Bone marrow (tissue), 2 donors: ENCODE measurements around the gene EFTUD2.
"Not testable (repeated sequence)": the region's sequence is repeated elsewhere in the genome, so short reads cannot be mapped to it uniquely, and the experiment has no call there.

Source experiments
- DNase-seq, 2 donors: peaks; one replicate each; lab custom pipeline; 2025; lab: John Stamatoyannopoulos, UW

The EFTUD2 gene

GRCh38 chr17:44848961-44849489, 50.2 kb downstream of the EFTUD2 start:
- DNase-seq = no peak

- no peak for DNase-seq
Measured at GRCh38 chr17:44848257-44848795, 50.9 kb downstream of the EFTUD2 start.

GRCh38 chr17:44847586-44847985, 51.7 kb downstream of the EFTUD2 start, which contains the start of gene HIGD1B:
TSS of gene HIGD1B (plus strand) at chr17:44847883. CDS start at chr17:44848153, 270 bp downstream.
- DNase-seq = no peak

DNA sequence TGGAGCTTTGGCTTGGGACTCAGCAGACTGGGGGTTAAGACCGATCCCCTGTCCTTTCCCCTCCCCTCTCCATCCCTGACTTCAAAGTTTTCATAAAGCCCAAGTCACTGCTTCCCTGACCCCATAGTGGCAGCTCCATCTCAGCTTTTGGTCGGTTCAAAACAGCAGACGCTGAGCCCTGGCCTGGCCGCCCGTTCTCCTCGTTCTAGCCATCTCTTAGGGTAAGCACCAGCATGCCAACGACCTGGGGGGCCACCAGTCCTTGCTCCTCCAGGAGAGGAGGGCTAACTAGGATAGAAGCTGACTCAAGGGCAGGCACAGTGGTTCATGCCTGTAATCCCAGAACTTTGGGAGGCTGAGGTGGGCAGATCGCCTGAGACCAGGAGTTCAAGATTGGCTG, 53.0 kb downstream of the EFTUD2 start:
- no peak for DNase-seq

GRCh38 chr17:44844390-44844830, 54.8 kb downstream of the EFTUD2 start:
- DNase-seq = no peak

- DNase-seq = no peak
Measured at GRCh38 chr17:44842748-44843147, 56.5 kb downstream of the EFTUD2 start.

GRCh38 chr17:44840936-44841335, 58.3 kb downstream of the EFTUD2 start:
- no peak for DNase-seq

GRCh38 chr17:44840274-44840673, 59.0 kb downstream of the EFTUD2 start:
- DNase-seq = no peak

DNA sequence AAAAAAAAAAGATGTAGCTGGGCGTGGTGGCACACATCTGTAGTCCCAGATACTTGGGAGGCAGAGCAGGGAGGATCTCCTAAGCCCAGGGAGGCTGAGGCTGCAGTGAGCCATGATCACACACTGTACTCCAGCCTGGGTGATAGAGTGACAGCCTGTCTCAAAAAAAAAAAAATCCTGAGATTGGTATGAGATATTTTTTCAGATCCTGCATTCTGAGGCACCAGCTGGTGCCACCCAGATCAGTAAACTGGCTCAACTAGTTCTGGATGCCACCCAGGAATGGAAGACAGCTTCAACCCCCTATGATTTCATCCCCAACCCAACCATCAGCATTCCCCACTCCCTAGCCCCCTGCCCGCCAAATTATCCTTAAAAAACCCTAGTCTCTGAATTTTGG, 62.0 kb downstream of the EFTUD2 start:
- no peak for DNase-seq

GRCh38 chr17:44832805-44833204, 66.4 kb downstream of the EFTUD2 start:
- DNase-seq = no peak

DNA sequence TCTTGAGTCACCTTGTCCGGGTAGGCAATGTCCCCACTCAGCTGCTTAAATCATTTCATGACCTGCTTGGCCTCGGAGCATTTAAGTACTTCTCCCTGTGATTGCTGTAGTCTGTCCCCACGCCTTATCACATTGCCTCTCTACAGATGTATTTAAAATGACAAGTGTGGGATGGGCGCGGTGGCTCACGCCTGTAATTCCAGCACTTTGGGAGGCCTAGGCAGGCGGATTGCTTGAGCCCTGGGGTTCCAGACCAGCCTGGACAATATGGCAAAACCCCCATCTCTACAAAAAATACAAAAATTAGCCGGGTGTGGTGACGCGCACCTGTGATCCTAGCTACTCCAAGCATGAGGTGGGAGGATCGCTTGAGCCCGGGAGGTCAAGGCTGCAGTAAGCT, 67.9 kb downstream of the EFTUD2 start:
- DNase-seq = no peak

DNA sequence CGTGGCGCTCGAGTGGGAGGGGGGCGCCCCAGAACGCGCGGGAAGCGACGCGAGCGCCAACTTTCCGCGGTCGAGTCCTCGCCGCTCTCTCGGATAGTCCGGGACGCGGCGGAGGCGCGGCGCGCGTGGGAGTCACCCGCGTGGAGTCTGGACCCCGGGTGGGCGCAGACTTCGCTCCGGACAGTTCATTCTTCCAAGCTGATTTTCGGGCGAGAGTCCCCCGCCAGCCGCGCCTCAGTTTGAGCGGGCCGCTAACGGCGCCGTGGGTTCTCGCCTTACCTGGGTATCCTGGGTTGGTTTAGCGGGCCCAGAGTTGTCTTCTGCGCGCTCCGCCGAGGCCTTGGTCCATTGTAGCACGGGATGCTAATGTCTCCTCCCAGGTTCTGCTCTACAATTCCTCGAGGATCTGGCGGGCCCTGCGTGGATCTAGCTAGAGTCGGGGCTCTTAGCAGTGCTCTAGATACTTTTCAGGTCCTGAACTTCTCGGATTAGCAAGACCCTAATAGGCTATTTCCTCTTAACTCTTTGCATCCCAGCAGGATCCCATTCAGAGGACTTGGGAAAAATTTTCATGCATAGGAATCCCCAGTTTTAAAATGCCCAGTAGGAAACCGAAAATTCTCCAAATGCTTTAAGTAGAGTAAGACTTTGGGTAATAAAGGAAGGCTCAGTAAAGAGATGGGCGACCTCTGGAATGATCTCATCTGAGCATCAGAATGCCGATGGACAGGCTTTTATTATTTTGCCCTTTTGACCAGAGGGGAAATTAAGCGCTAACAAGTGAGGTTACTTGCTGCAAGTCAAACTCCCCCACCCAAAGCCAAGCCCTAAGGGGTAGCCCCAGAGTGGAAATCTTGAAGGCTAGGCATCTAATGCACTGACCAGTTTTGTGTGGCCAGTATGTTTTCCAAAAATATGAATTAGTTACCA, 68.6 kb downstream of the EFTUD2 start:
- no peak for DNase-seq

DNA sequence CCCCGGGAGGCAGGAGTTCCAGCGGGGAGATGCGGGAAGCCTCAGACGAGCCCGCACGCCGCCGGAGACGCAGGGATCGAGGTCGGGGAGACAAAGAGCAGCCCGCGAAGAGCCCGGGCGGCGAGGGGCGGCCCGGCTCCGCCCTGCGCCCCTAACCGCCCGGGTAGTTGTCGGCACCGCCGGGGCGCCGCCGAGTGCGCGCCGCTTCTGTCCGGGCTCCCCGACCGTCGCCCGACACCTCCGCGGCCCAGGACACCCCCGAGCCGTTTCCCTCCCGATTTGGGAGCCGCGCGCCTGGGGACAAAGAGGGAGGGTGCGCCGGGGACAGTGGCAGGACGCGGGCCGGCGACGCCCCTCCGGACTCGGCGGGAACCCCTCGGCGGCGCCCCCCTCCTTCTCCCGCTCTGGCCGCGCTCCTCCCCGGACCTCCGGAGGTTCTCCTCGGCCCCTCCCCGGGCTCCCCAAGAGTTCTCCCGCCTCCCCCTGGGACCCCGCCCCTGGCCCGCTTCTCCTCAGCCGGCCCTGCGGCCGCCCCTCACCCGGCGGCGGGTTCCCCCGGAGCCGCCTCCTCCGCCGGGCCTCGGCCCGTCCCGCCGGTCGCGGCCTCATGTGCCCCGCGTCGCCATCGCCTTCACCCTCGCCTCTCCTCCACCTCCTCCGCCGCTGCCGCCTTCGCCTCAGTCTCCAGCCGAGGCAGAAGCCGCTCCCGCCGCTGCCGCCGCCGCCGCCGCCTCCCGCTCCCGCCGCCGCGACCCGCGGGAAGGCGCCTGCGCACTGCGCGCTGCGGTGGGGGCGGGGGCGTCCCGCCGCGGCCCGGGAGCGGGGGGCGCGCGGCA, 69.5 kb downstream of the EFTUD2 start, which contains the start of gene GJC1:
Gene GJC1 (minus strand): TSS at position 765 of the 836 bp plus-strand sequence. CDS start 24,470 bp downstream, outside the sequence.
- DNase-seq = peak in 1 of 2 donors; percentile 52

DNA sequence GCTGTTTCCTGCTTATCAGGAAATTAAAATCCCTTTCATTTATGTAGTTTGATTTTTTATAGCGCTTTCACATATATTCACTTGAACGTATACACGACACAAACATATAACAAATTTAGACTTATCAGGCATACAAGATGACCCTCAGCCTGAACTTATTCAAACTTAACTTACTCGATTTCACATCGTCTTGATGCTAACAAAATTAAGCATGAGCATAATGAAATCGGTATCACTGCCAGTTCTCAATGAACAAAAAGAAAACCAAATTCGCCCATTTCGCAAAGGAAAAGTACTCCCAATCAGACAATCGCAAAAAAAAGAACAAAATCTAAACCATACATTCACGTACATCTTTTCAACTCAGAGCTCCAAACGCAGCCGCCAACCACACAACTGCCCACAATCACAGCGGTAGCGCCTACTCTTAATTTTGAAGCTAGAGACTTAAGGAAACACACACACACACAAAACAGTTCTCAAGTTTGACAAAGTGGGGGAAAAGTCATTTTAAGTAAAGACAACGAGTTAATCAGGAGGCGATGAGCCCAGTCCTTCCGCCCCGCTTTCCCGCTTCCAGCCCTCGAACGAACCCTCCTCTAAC, 70.2 kb downstream of the EFTUD2 start:
- no peak for DNase-seq

GRCh38 chr17:44827863-44828262, 71.4 kb downstream of the EFTUD2 start:
- DNase-seq = no peak

- no peak for DNase-seq
Measured at GRCh38 chr17:44826123-44826790, 73.0 kb downstream of the EFTUD2 start.

GRCh38 chr17:44825236-44825635, 74.0 kb downstream of the EFTUD2 start:
- DNase-seq = not testable (repeated sequence)

DNA sequence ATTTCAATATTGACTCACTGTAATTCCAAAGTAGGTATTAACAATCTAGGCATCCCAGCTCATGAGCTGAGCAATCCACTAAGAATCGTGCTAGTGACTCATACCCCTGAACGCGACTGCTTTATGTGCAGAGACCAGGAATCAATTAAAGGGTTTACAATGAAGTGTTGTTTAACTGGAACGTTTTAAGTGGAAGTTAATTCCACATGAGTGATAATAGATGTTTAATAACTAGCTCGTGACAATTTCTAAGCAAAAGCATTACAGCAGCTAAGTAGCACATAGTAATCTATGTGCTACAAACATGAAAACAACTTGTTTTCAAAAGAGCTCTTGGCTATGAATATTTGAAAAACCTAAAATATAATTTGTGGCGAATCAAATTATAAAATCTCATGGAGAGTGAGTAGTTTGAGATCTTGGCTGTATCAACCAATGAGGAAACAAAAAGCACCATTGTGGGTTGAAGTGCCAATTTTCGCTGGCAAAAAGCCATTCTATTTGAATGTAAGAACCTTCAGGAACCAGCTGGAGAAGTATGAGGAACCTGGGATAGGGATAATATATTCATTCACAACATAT, 78.5 kb downstream of the EFTUD2 start:
- no peak for DNase-seq

DNA sequence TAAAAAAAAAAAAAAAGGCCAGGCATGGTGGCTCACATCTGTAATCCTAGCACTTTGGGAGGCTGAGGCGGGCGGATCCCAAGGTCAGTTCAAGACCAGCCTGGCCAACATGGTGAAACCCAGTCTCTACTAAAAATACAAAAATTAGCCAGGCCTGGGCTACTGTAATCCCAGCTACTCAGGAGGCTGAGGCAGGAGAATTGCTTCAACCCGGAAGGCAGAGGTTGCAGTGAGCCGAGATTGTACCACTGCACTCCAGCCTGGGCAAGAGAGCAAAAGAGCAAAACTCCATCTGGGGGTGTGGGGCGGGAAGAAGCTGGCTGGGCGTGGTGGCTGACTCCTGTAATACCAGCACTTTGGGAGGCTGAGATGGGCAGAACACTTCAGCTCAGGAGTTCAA, 80.7 kb downstream of the EFTUD2 start:
- DNase-seq = not testable (repeated sequence)

GRCh38 chr17:44812263-44812662, 87.0 kb downstream of the EFTUD2 start:
- no peak for DNase-seq
